ENCODE data around the gene TRIOBP.
A peak's percentile ranks its signal among the peaks of the same experiment; 100 is the strongest.
"Not testable (repeated sequence)": the region's sequence is repeated elsewhere in the genome, so short reads cannot be mapped to it uniquely, and the experiment has no call there.

TRIOBP gene, protein sequence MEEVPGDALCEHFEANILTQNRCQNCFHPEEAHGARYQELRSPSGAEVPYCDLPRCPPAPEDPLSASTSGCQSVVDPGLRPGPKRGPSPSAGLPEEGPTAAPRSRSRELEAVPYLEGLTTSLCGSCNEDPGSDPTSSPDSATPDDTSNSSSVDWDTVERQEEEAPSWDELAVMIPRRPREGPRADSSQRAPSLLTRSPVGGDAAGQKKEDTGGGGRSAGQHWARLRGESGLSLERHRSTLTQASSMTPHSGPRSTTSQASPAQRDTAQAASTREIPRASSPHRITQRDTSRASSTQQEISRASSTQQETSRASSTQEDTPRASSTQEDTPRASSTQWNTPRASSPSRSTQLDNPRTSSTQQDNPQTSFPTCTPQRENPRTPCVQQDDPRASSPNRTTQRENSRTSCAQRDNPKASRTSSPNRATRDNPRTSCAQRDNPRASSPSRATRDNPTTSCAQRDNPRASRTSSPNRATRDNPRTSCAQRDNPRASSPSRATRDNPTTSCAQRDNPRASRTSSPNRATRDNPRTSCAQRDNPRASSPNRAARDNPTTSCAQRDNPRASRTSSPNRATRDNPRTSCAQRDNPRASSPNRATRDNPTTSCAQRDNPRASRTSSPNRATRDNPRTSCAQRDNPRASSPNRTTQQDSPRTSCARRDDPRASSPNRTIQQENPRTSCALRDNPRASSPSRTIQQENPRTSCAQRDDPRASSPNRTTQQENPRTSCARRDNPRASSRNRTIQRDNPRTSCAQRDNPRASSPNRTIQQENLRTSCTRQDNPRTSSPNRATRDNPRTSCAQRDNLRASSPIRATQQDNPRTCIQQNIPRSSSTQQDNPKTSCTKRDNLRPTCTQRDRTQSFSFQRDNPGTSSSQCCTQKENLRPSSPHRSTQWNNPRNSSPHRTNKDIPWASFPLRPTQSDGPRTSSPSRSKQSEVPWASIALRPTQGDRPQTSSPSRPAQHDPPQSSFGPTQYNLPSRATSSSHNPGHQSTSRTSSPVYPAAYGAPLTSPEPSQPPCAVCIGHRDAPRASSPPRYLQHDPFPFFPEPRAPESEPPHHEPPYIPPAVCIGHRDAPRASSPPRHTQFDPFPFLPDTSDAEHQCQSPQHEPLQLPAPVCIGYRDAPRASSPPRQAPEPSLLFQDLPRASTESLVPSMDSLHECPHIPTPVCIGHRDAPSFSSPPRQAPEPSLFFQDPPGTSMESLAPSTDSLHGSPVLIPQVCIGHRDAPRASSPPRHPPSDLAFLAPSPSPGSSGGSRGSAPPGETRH (N-terminal part only)

DNA sequence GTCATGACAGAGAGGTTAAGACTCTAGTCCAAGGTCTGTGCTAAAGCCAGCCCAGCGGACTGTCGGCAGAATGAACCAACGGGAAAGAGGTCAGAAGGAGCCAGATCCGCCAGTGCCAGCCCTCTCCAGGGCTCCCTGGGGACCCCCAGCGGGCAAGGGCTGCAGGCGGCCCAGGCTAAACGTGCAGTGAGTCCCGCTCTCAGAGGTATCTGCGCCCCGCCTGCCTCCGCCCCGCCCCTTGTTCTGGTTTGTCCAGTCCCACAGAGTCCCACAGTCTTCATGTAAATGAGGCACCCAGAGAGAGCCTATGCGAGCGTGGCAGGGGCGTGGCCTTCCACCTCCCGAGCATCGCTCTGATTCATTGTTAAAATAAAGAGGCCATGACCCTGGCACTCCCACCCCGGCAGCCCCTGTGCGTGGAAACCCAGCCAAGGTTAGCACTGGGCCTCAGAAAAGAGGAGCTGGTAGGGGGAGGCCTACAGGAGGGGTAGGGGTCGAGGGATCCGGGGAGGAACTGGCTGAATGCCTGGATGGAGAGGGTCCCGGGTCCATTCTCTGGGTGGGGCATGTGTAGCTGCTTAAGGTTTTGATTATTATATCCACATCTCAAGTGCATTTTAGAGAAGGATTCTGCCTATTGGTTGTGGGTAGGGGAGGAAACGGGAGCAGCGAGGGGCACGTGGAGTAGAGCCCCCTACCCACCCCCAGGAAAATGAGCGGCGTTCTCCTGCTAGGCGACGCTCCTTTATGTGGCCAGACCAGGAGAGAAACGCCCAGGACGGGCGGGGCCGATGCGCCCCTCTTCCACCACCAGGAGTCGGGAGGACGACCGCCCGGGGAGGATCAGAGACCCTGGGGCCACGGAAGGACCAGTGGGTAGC lies at the start of gene TRIOBP:
Gene TRIOBP, plus strand, starts transcription at position 392 of the 881 bp plus-strand sequence. CDS start 4,318 bp downstream, outside the sequence.
- peak; percentile 98 for DNase-seq (ENCODE audit: low read depth, low spot score)

DNA sequence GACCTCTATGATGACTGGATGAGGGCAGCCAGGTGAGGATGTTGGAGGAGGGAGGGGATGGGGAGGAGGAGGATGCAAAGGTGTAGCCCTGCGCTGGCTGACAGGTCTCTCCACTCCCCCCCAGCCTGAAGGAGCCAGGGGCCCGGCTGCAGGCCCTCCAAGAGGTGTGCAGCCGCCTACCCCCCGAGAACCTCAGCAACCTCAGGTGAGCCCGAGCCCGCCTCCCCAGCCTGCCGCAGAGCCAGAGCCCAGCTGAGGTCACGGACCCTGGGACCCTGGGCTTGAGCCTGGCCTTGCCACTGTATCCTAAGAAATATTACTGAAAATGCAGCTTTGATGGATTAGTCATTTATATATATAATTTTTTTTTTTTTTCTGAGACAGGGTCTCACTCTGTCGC lies 49.5 kb upstream of the TRIOBP start:
- no peak for DNase-seq (ENCODE audit: low read depth, low spot score)

DNA sequence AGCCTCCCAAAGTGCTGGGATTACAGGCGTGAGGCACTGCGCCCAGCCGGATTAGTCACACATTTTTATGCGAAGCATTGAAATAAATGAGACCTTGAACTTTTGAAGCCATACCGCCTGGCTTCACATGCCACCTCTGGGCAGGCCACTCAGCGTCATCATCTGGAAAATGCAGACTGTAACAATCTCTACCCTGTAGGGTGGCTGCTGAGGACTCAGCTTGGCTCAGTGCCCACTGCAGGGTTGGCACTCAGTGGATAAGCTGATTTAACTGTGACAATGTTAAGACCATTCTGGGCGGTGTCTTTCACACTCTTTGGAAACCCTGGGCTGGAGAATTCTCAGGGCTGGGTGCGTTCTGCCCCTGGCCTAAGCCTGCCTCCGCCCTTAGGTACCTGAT lies 48.9 kb upstream of the TRIOBP start:
- peak; percentile 91 for DNase-seq (ENCODE audit: low read depth, low spot score)

DNA sequence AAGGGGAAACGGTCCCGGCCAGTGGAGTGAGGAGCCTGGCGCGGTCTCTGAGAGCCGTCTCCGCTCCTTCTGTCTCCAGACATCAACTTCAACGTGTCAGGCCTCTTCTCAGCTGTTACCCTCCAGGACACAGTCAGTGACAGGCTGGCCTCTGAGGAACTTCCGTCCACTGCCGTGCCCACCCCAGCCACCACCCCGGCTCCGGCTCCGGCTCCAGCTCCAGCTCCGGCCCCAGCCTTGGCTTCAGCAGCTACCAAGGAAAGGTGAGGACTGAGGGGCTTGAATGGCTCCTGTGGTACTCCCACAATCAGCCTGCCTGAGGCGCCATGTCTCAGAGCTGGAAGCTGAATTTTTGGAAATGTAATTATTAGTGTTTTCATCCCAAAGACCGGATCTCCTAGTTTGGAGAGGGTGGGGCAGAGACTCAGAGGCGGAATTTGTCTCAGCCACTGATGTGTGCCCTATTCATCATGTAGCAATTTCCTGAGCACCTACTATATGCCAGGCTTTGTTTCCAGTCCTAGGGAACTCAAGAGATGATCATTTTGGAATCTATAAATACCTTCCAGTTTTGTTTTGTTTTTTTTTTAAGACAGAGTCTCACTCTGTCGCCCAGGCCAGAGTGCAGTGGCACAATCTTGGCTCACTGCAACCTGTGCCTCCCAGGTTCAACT lies 46.2 kb upstream of the TRIOBP start:
- DNase-seq (ENCODE audit: low read depth, low spot score): no peak

DNA sequence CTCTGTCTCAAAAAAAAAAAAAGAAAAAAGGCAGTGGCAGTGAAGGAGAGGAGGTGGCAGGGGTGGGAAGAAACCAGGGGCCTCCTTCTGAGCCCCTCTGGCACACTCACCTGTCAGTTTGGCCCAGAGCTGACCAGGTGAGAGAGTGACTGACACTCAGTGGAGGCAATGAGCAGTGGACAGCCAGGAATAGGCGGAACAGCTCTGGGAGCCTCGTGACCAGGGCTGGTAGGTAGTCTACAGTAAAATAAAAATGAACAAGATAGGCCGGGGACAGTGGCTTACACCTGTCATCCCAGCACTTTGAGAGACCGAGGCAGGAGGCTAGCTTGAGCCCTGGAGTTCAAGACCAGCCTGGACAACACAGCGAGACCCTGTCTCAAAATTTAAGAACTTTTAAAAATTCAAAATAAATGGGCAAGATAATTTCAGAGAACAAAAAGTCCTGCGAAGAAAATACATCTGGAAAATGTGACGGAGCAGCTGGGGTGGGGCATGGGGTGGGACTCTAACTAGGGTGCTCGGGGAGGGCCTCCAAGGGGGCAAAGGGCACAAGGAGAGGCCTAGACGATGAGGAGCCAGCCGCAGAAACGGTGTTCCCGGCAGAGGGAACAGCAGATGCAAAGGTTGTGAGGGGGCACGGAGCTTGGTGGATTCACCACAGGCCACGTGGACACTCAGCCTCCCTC lies 42.1 kb upstream of the TRIOBP start:
- no peak for DNase-seq (ENCODE audit: low read depth, low spot score)

DNA sequence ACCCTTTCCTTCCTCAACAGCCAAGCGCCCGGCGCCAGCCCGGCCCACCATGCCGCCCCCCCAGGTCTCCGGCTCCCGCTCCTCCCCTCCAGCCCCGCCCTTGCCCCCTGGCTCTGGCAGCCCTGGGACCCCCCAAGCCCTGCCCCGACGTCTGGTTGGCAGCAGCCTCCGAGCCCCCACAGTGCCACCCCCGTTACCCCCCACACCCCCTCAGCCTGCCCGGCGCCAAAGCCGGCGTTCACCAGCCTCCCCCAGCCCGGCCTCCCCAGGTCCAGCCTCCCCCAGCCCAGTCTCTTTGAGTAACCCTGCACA lies 41.6 kb upstream of the TRIOBP start:
- no peak for DNase-seq (ENCODE audit: low read depth, low spot score)

DNA sequence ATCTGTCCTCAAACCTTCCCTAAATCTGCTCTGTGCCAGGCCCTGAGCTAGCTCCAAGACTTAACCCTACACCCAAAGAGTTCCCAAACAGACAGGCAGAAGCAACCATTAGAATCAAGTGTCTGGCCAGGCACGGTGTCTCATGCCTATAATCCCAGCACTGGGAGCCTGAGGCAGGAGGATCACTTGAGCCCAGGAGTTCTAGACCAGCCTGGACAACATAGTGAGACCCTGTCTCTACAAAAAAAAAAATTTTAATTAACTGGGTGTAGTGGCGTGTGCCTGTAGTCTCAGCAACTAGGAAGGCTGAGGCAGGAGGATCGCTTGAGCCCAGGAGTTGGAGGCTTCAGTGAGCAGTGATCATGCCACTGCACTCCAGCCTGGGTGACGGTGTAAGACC lies 40.3 kb upstream of the TRIOBP start:
- not testable (repeated sequence) for DNase-seq (ENCODE audit: low read depth, low spot score)

DNA sequence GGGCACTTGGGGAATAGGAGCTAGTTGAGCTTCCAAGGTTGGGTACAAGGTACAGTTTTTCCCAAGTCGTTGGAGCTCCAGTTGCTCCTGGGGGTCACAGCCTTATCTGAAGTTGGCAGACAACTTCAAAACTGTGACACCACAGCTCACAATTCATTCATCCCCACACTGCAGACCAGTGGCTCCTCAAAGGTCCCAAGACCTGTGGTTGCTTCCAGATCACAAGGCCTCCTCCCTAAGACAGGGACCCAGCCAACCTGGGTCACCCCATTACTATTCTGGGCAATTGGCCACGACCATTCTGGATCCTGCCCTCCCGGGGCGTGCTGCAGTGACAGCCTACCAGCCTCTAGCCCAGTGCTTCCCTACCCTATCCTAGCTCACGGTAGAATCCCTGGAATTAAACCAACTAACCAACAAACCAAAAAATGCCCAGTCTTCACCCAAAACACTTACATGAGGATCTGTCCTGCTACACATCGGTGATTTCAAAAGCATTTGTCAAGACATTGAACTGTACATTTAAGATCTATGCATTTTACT lies 39.2 kb upstream of the TRIOBP start:
- peak; percentile 17 for DNase-seq (ENCODE audit: low read depth, low spot score)

DNA sequence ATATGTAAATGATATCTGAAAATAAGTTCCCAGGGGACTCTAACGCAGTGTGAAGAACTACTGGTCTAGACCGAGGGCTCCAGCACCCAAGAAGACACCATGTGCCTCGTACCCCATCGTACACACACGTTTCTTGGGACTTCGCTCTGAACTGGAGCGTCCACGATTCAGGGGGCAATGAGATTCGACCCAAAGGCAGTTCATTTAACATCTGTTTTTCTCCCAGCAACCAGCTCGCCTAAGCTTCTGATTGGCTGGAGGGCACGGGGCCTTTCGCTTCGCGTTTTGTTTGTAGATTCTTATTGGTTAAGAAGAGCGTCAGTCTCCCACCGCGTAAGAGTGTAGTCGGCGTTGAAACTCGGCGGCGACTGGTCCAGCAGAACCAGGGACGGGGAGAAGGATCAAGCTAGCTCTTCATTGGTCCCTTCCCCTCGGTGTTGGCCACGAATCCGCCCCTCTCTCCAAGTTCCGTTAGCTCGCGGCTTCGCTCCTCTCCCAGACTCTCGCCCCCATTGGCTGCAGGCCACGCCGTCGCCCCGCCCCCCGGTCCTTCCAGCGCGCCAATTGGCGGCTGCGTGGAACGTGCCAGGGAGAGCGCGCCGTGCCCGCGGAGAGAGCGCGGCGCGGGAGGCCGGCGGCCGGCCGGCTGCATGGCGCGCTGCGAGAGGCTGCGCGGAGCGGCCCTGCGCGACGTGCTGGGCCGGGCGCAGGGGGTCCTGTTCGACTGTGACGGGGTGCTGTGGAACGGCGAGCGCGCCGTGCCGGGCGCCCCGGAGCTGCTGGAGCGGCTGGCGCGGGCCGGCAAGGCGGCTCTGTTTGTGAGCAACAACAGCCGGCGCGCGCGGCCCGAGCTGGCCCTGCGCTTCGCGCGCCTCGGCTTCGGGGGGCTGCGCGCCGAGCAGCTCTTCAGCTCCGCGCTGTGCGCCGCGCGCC lies 38.4 kb upstream of the TRIOBP start, which contains the start of gene PDXP:
Gene PDXP, plus strand, starts transcription at position 591 of the 933 bp plus-strand sequence. Its CDS starts 60 bp downstream, at position 651.
- peak; percentile 100 for DNase-seq (ENCODE audit: low read depth, low spot score)

DNA sequence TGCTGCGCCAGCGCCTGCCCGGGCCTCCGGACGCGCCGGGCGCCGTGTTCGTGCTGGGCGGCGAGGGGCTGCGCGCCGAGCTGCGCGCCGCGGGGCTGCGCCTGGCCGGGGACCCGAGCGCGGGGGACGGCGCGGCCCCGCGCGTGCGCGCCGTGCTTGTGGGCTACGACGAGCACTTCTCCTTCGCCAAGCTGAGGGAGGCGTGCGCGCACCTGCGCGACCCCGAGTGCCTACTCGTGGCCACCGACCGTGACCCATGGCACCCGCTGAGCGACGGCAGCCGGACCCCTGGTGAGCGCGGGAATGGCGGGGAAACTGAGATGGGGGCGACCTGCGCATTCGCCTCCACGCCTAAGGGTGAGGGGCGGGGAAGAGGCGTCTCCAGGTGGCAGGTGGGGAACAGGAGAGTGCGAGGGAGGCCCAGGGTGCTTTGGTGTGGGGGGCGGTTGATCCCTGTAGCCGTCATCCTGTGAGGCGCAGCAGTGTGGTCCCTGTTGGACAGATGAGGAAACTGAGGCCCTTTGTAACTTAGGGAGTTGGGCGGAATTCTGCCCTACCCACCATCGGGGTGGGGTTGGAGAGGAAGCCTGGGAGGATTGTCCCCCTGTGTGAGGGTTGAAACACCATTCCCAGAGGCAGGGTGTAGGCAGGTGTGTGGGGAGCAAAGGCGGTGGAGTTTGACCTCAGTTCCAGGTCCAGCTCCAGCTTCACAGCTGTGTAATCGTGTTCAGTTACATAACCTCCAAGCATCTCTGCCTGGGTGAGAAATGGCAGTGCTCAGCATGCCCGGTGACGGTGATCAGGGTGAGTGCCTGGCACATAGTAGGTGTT lies 37.6 kb upstream of the TRIOBP start:
- no peak for DNase-seq (ENCODE audit: low read depth, low spot score)

DNA sequence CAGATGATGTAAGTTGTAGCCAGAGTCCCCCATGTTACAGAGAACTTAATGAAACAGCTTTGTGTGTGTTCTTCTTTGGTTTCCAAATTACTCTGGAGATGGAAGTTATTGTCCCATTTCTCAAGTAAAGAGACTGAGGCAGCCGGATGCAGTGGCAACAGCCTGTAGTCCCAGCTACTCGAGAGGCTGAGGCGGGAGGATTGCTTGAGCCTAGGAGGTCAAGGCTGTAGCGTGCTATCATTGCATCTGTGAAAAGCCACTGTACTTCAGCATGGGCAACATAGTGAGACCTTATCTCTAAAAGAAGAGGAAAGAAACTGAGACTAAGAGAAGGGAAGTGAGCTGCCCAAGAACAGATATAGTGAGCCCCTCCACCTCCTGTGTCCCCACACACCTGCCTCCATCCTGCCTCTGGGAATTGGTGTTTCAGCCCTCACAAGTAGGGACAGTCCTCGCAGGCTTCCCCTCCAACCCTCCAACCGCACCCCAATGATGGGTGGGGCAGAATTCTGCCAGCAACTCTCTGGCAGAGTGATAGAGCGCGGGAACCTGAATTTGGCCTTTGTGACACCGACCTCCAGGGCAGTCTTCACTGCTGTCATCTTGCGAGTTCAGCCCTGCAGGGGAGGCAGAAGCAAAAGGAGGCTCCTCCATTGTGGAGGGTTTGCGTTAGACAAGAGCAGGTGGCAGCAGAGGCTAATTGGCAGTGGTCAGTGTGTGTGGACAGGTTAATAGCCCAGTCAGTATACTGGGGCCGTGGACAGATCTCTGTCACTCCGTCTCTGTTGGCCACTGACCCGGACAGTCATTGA lies 36.7 kb upstream of the TRIOBP start:
- no peak for DNase-seq (ENCODE audit: low read depth, low spot score)

DNA sequence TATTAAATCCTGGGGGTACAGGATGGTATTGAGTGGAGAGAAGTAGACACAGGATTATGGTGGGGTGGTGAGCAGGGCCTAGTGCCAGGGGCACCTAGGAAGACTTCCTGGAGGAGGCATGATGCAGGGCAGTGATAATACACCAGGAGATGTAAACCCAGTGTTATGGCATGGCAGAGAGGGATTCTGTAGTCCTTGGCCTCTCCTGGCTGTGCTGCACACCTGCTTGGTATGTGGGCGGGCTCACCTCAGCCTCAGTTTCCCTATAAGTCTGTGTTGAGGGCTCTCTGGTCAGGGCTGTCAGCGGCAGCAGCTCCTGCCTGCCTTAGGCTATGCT lies 36.2 kb upstream of the TRIOBP start:
- no peak for DNase-seq (ENCODE audit: low read depth, low spot score)

DNA sequence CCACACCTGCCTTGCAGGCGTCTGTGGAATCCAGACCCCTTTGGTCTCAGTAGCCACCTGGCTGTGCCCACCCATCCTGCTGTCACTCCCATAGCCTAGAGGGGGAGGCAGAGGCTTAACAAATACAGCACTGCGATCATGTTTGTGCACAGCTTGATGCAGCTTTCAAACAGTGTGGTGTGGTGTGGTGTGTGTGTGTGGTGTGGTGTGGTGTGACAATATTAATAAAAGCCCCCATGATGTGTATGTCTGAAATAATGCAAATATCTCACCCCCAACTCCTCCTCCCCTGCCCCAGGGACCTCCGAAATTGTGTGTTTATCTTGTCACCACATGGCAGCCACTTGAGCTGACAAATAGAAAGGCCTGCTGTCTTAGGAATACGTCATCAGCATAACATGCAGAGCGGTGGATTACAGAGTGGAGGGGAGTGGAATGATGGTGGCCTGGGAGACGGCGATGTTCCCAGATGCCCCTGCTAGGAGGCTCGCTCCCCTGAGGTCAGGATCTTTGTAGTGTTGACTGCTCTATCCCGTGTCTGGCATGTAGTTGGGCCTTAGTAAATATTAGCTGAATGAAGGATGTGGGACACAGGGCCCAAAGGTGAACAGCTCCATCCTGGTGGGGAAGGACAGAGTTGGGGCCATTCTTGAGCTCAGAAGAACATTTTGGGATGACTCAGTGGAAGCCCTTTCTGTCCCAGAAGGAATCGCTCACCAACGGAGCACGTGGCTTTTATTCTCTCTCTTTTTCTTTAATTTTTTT lies 35.5 kb upstream of the TRIOBP start:
- peak; percentile 83 for DNase-seq (ENCODE audit: low read depth, low spot score)

DNA sequence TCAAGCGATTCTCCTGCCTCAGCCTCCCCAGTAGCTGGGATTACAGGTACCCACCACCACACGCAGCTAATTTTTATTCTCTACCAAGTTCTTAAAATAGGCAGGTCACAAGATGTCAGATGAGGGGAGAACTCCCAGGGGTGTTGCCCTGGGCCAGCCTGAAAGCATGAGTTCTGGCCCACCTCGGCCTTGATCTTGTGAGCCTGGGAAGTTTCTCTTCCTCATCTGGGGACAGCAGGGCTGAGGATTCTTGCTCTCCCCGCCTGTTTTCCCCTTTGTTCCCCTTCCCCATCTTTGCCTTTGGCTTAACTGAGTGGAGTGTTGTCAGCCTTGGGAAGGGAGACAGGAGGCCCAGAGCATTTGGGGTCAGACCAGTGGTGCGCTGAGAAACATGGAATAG lies 34.8 kb upstream of the TRIOBP start:
- no peak for DNase-seq (ENCODE audit: low read depth, low spot score)

DNA sequence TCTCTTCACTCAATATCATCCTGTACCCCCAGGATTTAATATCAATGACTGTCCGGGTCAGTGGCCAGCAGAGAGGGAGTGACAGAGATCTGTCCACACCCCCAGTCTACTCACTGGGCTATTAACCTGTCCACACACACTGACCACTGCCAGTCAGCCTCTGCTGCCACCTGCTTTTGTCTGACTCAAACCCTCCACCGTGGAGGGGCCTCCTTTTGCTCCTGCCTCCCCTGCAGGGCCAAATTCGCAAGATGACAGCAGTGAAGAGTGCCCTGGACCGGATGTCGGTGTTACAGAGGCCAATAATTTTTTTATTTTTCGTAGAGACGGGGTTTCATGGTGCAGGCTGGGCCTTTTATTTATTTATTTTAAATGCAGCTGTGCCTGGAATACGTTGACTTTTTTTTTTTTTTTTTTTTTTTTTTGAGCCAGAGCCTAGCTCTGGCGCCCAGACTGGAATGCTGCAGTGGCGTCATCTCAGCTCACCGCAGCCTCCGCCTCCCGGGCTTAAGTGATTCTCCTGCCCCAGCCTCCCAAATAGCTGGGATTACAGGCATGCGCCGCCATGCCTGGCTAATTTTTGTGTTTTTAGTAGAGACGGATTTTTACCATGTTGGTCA lies 33.2 kb upstream of the TRIOBP start:
- no peak for DNase-seq (ENCODE audit: low read depth, low spot score)

All from astrocyte of the hippocampus (primary cell).